Measurements from ENCODE around the gene NANOS3.
"Not testable (repeated sequence)": the region's sequence is repeated elsewhere in the genome, so short reads cannot be mapped to it uniquely, and the experiment has no call there.

NANOS3 gene

GRCh38 chr19:13906910-13907309 lies 30.0 kb downstream of the NANOS3 start:
- no peaks in the 10 kb centered on the region for H3K9me3 Mint-ChIP-seq (ENCODE audit: low read depth)
- H3K4me3 Mint-ChIP-seq, result peak overlapping the region; percentile 87
- no peaks in the 10 kb centered on the region for H3K36me3 Mint-ChIP-seq
- H3K27ac Mint-ChIP-seq, result peak overlapping the region; percentile 61
- H3K4me1 Mint-ChIP-seq (ENCODE audit: low read depth), result peaks cover 15% of the 10 kb centered on the region
- H3K27me3 Mint-ChIP-seq, result no peaks in the 10 kb centered on the region

DNA sequence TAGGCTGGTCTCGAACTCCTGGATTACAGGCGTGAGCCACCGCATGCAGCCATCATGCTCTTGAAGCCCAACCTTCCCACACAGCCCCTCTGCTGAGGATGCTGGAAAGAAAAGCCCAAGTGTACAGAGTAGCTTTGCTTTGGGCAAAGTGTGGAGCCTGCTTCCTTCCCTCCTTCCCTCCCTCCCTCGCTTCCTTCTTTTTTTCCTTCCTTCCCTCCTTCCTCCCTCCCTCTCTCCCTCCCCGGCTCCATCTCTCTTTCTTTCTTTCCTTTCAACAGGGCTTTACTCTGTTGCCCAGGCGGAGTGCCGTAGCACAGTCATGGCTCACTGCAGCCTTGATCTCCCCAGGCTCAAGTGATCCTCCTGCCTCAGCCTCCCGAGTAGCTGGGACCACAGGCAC lies 31.7 kb downstream of the NANOS3 start:
- Mint-ChIP-seq H3K4me3 (no peak overlapping the region), H3K9me3 (ENCODE audit: low read depth) (no peaks in the 10 kb centered on the region), H3K36me3 (no peaks in the 10 kb centered on the region), H3K27me3 (no peaks in the 10 kb centered on the region), H3K27ac (no peak overlapping the region), H3K4me1 (ENCODE audit: low read depth) (peaks cover 15% of the 10 kb centered on the region)

DNA sequence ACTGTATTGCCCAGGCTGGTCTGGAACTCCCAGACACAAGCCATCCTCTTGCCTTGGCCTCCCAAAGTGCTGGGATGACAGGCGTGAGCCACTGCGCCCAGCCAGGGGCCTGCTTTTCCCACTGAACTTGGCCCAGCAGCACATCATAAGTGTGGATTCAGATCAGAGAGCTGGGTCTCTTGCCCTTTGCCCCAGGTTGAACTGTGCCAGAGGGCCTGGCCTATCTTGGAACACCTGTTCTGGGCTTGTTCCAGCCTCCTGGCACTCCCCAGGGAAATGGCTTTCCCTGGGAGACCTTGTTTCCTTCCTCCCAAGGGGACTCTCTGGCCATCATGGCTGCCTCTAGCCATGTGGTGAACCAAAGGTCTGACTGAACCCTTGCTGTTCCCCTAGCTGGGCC lies 32.5 kb downstream of the NANOS3 start:
- Mint-ChIP-seq H3K27ac (no peak overlapping the region), H3K27me3 (no peaks in the 10 kb centered on the region), H3K4me3 (no peak overlapping the region), H3K36me3 (no peaks in the 10 kb centered on the region), H3K9me3 (ENCODE audit: low read depth) (no peaks in the 10 kb centered on the region), H3K4me1 (ENCODE audit: low read depth) (peaks cover 15% of the 10 kb centered on the region)

DNA sequence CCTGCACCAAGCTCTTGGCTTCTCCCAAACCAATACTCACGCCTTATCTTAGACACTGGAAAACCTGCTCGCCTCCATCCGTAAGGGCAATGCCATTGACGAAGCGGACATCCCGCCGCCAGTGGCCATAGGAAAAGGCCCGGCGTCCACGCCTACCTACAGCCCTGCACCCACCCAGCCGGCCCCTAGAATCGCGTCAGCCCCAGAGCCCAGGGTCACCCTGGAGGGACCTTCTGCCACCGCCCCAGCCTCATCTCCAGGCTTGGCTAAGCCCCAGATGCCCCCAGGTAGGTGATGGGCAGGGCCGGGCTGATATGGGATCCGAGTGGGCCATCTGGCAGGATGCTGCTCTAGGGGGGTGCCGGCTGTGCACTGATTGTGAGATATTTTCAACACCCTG lies 36.4 kb downstream of the NANOS3 start:
- H3K27ac Mint-ChIP-seq, result no peak overlapping the region
- H3K9me3 Mint-ChIP-seq (ENCODE audit: low read depth), result no peaks in the 10 kb centered on the region
- H3K27me3 Mint-ChIP-seq, result no peaks in the 10 kb centered on the region
- no peaks in the 10 kb centered on the region for H3K4me1 Mint-ChIP-seq (ENCODE audit: low read depth)
- H3K4me3 Mint-ChIP-seq, result no peak overlapping the region
- no peaks in the 10 kb centered on the region for H3K36me3 Mint-ChIP-seq

GRCh38 chr19:13914777-13915176 lies 37.8 kb downstream of the NANOS3 start:
- no peaks in the 10 kb centered on the region for H3K36me3 Mint-ChIP-seq
- no peaks in the 10 kb centered on the region for H3K4me1 Mint-ChIP-seq (ENCODE audit: low read depth)
- H3K27ac Mint-ChIP-seq, result no peak overlapping the region

GRCh38 chr19:13917888-13918406 lies 41.0 kb downstream of the NANOS3 start:
- Mint-ChIP-seq H3K36me3 (peaks cover 9% of the 10 kb centered on the region), H3K4me1 (ENCODE audit: low read depth) (no peaks in the 10 kb centered on the region), H3K27me3 (no peaks in the 10 kb centered on the region), H3K9me3 (ENCODE audit: low read depth) (no peaks in the 10 kb centered on the region), H3K4me3 (no peak overlapping the region), H3K27ac (no peak overlapping the region)

More at GRCh38 chr19:13914777-13915176, 37.8 kb downstream of the NANOS3 start:
- H3K4me3 Mint-ChIP-seq, result no peak overlapping the region
- no peaks in the 10 kb centered on the region for H3K9me3 Mint-ChIP-seq (ENCODE audit: low read depth)
- no peaks in the 10 kb centered on the region for H3K27me3 Mint-ChIP-seq

- Mint-ChIP-seq H3K4me3 (no peak overlapping the region), H3K36me3 (peaks cover 9% of the 10 kb centered on the region)
These were observed 41.9 kb downstream of the NANOS3 start for GRCh38 chr19:13918726-13919411.

GRCh38 chr19:13920524-13920923 lies 43.6 kb downstream of the NANOS3 start:
- H3K4me1 Mint-ChIP-seq (ENCODE audit: low read depth), result no peaks in the 10 kb centered on the region
- H3K36me3 Mint-ChIP-seq, result peaks cover 13% of the 10 kb centered on the region
- no peak overlapping the region for H3K4me3 Mint-ChIP-seq
- no peak overlapping the region for H3K27ac Mint-ChIP-seq
- no peaks in the 10 kb centered on the region for H3K27me3 Mint-ChIP-seq
- no peaks in the 10 kb centered on the region for H3K9me3 Mint-ChIP-seq (ENCODE audit: low read depth)

More at GRCh38 chr19:13918726-13919411, 41.9 kb downstream of the NANOS3 start:
- H3K27ac Mint-ChIP-seq, result no peak overlapping the region
- H3K9me3 Mint-ChIP-seq (ENCODE audit: low read depth), result no peaks in the 10 kb centered on the region
- no peaks in the 10 kb centered on the region for H3K4me1 Mint-ChIP-seq (ENCODE audit: low read depth)
- H3K27me3 Mint-ChIP-seq, result no peaks in the 10 kb centered on the region

GRCh38 chr19:13920940-13921747 lies 44.2 kb downstream of the NANOS3 start:
- Mint-ChIP-seq H3K4me1 (ENCODE audit: low read depth) (no peaks in the 10 kb centered on the region), H3K9me3 (ENCODE audit: low read depth) (no peaks in the 10 kb centered on the region), H3K27ac (no peak overlapping the region), H3K4me3 (no peak overlapping the region), H3K27me3 (no peaks in the 10 kb centered on the region), H3K36me3 (peaks cover 13% of the 10 kb centered on the region)

- H3K27me3 Mint-ChIP-seq; H3K27ac Mint-ChIP-seq; H3K4me3 Mint-ChIP-seq; H3K9me3 Mint-ChIP-seq (ENCODE audit: low read depth); H3K4me1 Mint-ChIP-seq (ENCODE audit: low read depth): not testable (repeated sequence)
- H3K36me3 Mint-ChIP-seq, result peaks cover 13% of the 10 kb centered on the region
These were observed 45.2 kb downstream of the NANOS3 start for GRCh38 chr19:13922118-13922517.

DNA sequence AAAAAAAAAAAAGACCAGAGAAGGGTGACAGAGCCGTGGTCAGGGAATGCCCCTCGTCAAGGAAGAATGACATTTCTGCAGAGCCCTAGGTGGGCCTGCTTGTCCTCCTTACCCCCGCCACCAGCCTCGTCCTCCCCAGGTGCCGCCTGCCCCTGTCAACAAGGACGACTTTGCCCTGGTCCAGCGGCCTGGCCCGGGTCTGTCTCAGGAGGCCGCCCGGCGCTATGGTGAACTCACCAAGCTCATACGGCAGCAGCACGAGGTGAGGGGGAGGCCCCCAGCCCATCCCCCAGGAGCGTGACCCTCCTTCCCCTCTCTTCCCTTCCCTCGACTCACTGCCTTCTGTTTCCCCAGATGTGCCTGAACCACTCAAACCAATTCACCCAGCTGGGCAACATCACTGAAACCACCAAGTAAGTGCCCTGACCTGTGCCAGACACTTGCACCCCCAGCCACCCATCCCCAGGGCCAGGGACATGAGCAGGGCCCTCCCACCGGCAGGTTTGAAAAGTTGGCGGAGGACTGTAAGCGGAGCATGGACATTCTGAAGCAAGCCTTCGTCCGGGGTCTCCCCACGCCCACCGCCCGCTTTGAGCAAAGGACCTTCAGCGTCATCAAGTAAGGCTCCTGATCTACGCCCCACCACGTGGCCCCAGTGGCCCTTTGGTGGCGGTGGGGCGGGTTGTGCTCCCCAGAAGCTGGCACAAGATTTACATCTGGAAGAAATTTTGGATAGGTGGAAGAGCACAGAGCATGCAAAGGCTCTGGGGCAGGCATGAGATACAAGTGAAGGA lies 46.5 kb downstream of the NANOS3 start:
- Mint-ChIP-seq H3K4me1 (ENCODE audit: low read depth) (peaks cover 1% of the 10 kb centered on the region), H3K27me3 (no peaks in the 10 kb centered on the region), H3K36me3 (peaks cover 15% of the 10 kb centered on the region), H3K27ac (no peak overlapping the region), H3K4me3 (no peak overlapping the region), H3K9me3 (ENCODE audit: low read depth) (no peaks in the 10 kb centered on the region)

GRCh38 chr19:13926010-13926409 lies 49.1 kb downstream of the NANOS3 start:
- H3K4me1 Mint-ChIP-seq (ENCODE audit: low read depth), result peaks cover 1% of the 10 kb centered on the region

GRCh38 chr19:13926715-13927114 lies 49.8 kb downstream of the NANOS3 start:
- H3K4me1 Mint-ChIP-seq (ENCODE audit: low read depth), result peaks cover 1% of the 10 kb centered on the region
- H3K36me3 Mint-ChIP-seq, result peaks cover 7% of the 10 kb centered on the region
- H3K27ac Mint-ChIP-seq, result no peak overlapping the region
- no peaks in the 10 kb centered on the region for H3K9me3 Mint-ChIP-seq (ENCODE audit: low read depth)
- H3K27me3 Mint-ChIP-seq, result no peaks in the 10 kb centered on the region
- no peak overlapping the region for H3K4me3 Mint-ChIP-seq

More at GRCh38 chr19:13926010-13926409, 49.1 kb downstream of the NANOS3 start:
- Mint-ChIP-seq H3K9me3 (ENCODE audit: low read depth) (no peaks in the 10 kb centered on the region), H3K4me3 (no peak overlapping the region), H3K36me3 (peaks cover 14% of the 10 kb centered on the region), H3K27me3 (no peaks in the 10 kb centered on the region), H3K27ac (no peak overlapping the region)

DNA sequence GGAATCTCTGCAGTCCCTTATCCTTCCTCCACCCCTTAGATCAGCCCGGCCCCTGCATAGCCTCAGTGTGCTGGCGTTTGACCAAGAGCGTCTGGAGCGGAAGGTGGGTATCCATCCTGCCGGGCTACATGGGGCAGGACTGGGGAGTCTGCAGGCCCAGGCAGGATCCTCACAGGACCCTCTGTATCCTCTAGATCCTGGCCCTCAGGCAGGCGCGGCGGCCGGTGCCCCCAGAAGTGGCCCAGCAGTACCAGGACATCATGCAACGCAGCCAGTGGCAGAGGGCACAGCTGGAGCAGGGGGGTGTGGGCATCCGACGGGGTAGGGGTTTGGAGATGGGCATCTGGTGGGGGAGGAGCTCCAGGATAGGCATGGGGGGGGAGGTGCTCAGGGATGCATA lies 52.4 kb downstream of the NANOS3 start:
- Mint-ChIP-seq H3K36me3 (peaks cover 6% of the 10 kb centered on the region), H3K4me1 (ENCODE audit: low read depth) (peaks cover 5% of the 10 kb centered on the region), H3K9me3 (ENCODE audit: low read depth) (no peaks in the 10 kb centered on the region), H3K27me3 (no peaks in the 10 kb centered on the region), H3K27ac (no peak overlapping the region), H3K4me3 (no peak overlapping the region)

- Mint-ChIP-seq H3K27ac (no peak overlapping the region), H3K4me3 (no peak overlapping the region), H3K9me3 (ENCODE audit: low read depth) (no peaks in the 10 kb centered on the region), H3K4me1 (ENCODE audit: low read depth) (peaks cover 7% of the 10 kb centered on the region), H3K27me3 (no peaks in the 10 kb centered on the region), H3K36me3 (peaks cover 3% of the 10 kb centered on the region)
These were observed 53.0 kb downstream of the NANOS3 start for GRCh38 chr19:13929956-13930355.
